Stimulated activated CD4-positive, alpha-beta T cell treated with anti-CD3 and anti-CD28 coated beads, Interleukin-4, amount 100 ng/mL, for 1 hour (primary cell): ENCODE results near the gene DNASE1L1.

Experiments used
- DNase-seq: peaks from one replicate; pipeline ENCODE4 v3.0.0-alpha.2; 2020

DNASE1L1 gene

GRCh38 chrX:154436374-154436982 is 27.4 kb upstream of the DNASE1L1 start:
- peak; percentile 52 for DNase-seq

GRCh38 chrX:154435171-154435733 is 26.2 kb upstream of the DNASE1L1 start:
- no peak for DNase-seq

- no peak for DNase-seq
These were observed 25.5 kb upstream of the DNASE1L1 start for GRCh38 chrX:154434394-154435168.

GRCh38 chrX:154433605-154434004 is 24.6 kb upstream of the DNASE1L1 start:
- no peak for DNase-seq

GRCh38 chrX:154432210-154432609 is 23.2 kb upstream of the DNASE1L1 start:
- no peak for DNase-seq

- no peak for DNase-seq
These were observed 22.3 kb upstream of the DNASE1L1 start for GRCh38 chrX:154431341-154431740.

GRCh38 chrX:154430916-154431315 is 21.9 kb upstream of the DNASE1L1 start:
- DNase-seq, result no peak

GRCh38 chrX:154430479-154430878 is 21.4 kb upstream of the DNASE1L1 start:
- no peak for DNase-seq

- no peak for DNase-seq
These were observed 20.7 kb upstream of the DNASE1L1 start for GRCh38 chrX:154429711-154430110.

GRCh38 chrX:154428176-154429171 is 19.4 kb upstream of the DNASE1L1 start, which contains the start of gene ATP6AP1:
TSS of gene ATP6AP1 (plus strand) at chrX:154428677. CDS start at chrX:154428693, 16 bp downstream.
- DNase-seq, result peak; percentile 86

GRCh38 chrX:154426916-154427770 is 18.1 kb upstream of the DNASE1L1 start:
- no peak for DNase-seq

GRCh38 chrX:154420402-154420756 is 11.3 kb upstream of the DNASE1L1 start:
- no peak for DNase-seq

GRCh38 chrX:154419688-154420401 is 10.8 kb upstream of the DNASE1L1 start:
- DNase-seq, result no peak

GRCh38 chrX:154419189-154419588 is 10.1 kb upstream of the DNASE1L1 start:
- no peak for DNase-seq

GRCh38 chrX:154417157-154417556 is 8.1 kb upstream of the DNASE1L1 start:
- no peak for DNase-seq

- DNase-seq, result no peak
These were observed 4.1 kb upstream of the DNASE1L1 start for GRCh38 chrX:154413142-154413541.

- DNase-seq, result peak; percentile 15
These were observed 3.4 kb upstream of the DNASE1L1 start for GRCh38 chrX:154412468-154412867.

- DNase-seq, result peak; percentile 67
These were observed 2.9 kb upstream of the DNASE1L1 start for GRCh38 chrX:154411981-154412340.

GRCh38 chrX:154408659-154409221 is 314 bp downstream of the DNASE1L1 start:
- DNase-seq, result no peak

- DNase-seq, result no peak
These were observed 4.3 kb downstream of the DNASE1L1 start for GRCh38 chrX:154404625-154405192.

- no peak for DNase-seq
These were observed 5.2 kb downstream of the DNASE1L1 start for GRCh38 chrX:154403858-154404257.
